22Rv1 (cell line): ENCODE data around the gene RPS29.

Experiments
- H3K27ac ChIP-seq: fragments of 450-650 bp; 2 replicates; pipeline ENCODE4 v1.5.1; 2017
- CTCF ChIP-seq: fragments of 450-650 bp; IDR thresholded peaks from 2 replicates; pipeline ENCODE4 v1.5.1; 2017; ENCODE audit warnings: mild to moderate bottlenecking
- ZFX ChIP-seq: fragments of 450-650 bp; IDR thresholded peaks from 2 replicates; pipeline ENCODE4 v1.6.1; 2017; ENCODE audit warnings: antibody characterized with exemption, borderline replicate concordance

RPS29 gene

DNA sequence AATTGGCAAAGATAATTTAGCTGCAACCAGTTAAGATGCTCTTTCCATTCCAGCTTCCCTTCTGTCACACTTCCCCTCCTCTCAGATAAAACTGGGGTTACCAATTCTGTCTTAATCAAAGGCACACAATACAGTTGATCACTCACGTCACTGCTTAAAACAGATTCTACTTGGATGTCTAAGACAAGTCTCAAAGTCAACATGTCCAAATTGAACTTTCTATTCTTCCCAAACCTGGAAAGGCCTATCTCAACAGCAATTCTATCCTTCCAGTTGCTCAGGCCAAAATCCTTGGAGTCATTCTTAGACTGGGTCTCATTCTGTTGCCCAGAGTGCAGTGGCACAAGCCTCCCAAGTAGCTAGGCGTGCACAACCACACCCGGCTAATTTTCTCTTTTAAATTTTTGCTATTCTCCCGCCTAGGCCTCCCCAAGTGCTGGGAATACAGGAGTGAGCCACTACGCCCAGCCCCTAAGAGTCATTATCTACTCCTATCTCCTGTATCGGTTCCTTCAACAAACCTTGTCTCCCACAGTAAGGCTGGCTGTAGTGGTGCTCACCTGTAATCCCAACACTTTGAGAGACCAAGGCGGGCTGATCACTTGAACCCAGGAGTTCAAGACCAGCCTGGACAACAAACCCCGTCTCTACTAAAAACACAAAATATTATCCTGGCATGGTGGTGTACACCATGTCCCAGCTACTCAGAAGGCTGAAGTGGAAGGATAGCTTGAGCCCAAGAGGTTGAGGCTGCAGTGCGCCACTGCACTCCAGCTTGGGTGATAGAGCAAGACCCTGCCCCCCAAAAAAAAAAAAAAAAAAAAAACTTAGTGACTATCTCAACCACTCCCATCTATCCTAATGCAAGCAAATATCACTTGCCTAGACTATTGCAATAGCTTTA lies 4.7 kb downstream of the RPS29 start:
- peak overlapping the region; percentile 24 for H3K27ac ChIP-seq
- TF ChIP-seq ZFX (no peak), CTCF (no peak)

DNA sequence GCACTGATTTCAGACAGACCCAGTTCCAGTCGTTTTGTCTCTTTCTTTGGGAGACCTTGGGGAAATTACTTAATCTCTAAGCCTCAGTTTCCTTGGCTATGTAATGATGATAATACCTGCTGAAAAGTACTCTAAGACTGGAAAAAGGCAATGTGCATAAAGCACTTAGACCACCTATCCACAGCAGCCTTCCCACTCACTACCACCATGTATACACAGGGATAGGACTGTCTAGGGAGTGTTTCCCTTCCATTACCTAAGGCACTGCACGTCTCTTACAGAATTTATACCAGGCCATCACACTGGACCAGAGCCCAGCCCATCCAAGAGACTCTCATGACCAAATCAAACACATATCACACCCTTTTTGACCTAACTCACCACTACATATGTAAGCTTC lies 6.3 kb downstream of the RPS29 start:
- TF ChIP-seq CTCF (no peak), ZFX (no peak)
- no peak overlapping the region for H3K27ac ChIP-seq

- TF ChIP-seq ZFX, result no peak
- no peak for TF ChIP-seq CTCF
- no peak overlapping the region for H3K27ac ChIP-seq
Measured at GRCh38 chr14:49578141-49578540, 8.0 kb downstream of the RPS29 start.

- no peak for TF ChIP-seq CTCF
- TF ChIP-seq ZFX, result no peak
- no peak overlapping the region for H3K27ac ChIP-seq
Measured at GRCh38 chr14:49574038-49574437, 12.1 kb downstream of the RPS29 start.

GRCh38 chr14:49569281-49569680 lies 16.9 kb downstream of the RPS29 start:
- no peak for TF ChIP-seq ZFX
- TF ChIP-seq CTCF, result no peak
- no peak overlapping the region for H3K27ac ChIP-seq

DNA sequence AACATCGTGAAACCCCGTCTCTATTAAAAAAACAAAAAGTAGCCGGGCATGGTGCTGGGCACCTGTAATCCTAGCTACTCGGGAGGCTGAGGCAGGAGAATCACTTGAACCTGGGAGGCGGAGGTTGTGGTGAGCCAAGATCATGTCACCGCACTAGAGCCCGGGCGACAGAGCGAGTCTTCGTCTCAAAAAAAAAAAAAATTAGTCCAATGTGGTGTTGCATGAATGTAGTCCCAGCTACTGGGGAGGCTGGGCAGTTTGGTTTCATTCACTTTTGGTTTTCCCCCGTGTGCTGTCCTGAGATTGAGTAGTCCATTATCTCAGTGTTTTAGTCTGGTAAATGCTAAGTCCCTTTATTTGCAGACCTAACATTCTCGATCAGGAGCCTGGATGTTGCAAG lies 19.5 kb downstream of the RPS29 start:
- TF ChIP-seq CTCF, result no peak
- TF ChIP-seq ZFX, result no peak
- H3K27ac ChIP-seq, result no peak overlapping the region

DNA sequence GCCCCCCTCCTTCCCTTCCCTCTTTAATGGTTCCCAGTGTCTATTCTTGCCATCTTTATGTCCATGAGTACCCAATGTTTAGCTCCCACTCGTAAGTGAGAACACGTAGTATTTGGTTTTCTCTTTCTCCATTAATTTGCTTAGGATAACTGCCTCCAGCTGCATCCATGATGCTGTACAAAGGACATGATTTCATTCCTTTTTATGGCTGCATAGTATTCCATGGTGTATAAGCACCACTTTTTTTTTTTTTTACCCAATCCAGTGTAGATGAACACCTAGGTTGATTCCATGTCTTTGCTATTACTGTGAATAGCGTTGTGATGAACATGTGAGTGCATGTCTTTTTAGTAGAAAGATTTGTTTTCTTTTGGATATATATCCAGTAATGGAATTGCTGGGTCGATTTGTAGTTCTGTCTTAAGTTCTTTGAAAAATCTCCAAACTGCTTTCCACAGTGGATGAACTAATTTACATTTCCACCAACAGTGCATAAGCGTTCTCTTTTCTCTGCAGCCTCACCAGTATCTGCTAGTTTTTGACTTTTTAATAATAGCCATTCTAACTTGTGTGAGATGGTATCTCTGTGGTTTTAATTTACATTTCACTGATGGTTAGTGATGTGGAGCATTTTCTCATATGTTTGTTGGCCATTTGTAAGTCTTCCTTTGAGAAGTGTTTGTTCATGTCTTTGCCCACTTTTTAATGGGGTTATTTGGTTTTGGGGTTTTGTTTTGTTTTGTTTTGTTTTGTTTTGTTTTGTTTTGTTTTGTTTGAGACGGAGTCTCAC lies 26.0 kb downstream of the RPS29 start:
- H3K27ac ChIP-seq, result no peak overlapping the region
- TF ChIP-seq CTCF (no peak), ZFX (no peak)
